GM12878 (cell line): Measurements from ENCODE around the gene C9orf50.

Experiments used
- CREM ChIP-seq: IDR thresholded peaks from 2 replicates; pipeline ENCODE4 v1.6.1; 2014; ENCODE audit warnings: antibody characterized with exemption, low read depth
- CTCF ChIP-seq, 3 experiments: IDR thresholded peaks in 2 of 3; conservative IDR thresholded peaks in 1 of 3; 2 replicates each; pipeline ENCODE4 v1.5.1; 2011; ENCODE audit warnings: low read depth in 3 of 3, low read length in 3 of 3, mild to moderate bottlenecking in 3 of 3, control low read depth in 2 of 3, moderate library complexity in 2 of 3, inconsistent platforms in 1 of 3, mixed read lengths in 1 of 3; ENCODE audit not compliant: control insufficient read depth in 2 of 3, insufficient read depth in 1 of 3; ENCODE audit errors: extremely low read depth in 1 of 3
- HDAC2 ChIP-seq: fragments of 200-600 bp; sonication (generic); IDR thresholded peaks from 2 replicates; pipeline ENCODE4 v1.6.1; 2017
- RAD21 ChIP-seq: IDR thresholded peaks from 2 replicates; pipeline ENCODE4 v1.6.1; 2011; ENCODE audit warnings: mild to moderate bottlenecking, low read depth, low read length, moderate library complexity; ENCODE audit not compliant: insufficient read depth

DNA sequence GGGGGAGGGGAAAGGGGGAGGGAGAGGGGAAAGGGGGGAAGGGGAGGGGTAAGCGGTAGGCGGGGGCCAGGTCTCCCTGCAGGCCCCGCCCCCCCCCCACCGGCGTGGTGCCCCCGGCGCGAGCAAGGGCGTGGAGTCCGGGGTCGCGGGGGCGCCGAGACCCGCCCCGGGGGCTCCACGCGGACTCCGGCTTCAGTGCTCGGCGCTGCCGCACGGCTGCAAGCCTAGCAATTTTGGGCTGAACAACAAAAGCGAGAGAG is 10.8 kb downstream of the C9orf50 start:
- TF ChIP-seq HDAC2: no peak
- TF ChIP-seq RAD21: no peak
- no peak for TF ChIP-seq CTCF (IDR thresholded peaks at IDR 0.05 in 2 of 3, conservative IDR thresholded peaks at IDR 0.05 in 1 of 3; ENCODE audit: control insufficient read depth in 2 of 3, extremely low read depth in 1 of 3, insufficient read depth in 1 of 3, low read depth in 3 of 3, low read length in 3 of 3)
- no peak for TF ChIP-seq CREM
